Astrocyte (in vitro differentiated cells and primary cell): ENCODE data around the gene TMEM52B. TPM values are rescaled to one million over a fixed set of nuclear protein-coding genes. Genes with fewer than 3 reads are reported as not detected.

Experiments used
- DNase-seq: peaks from one replicate; pipeline ENCODE4 v3.0.0-alpha.2; 2010; ENCODE audit warnings: low read depth
- FAIRE-seq: peaks from 2 replicates; lab custom pipeline; 2011; peaks lifted over from hg19 to GRCh38; lab: Jason Lieb, UNC
- H2AFZ ChIP-seq: 2 replicates; pipeline ENCODE4 v1.6.0; 2012; ENCODE audit warnings: low read depth, low read length, inconsistent platforms
- H3K27ac ChIP-seq: 2 replicates; pipeline ENCODE4 v1.5.1; 2011; ENCODE audit warnings: low read depth, low read length, inconsistent platforms
- H3K27me3 ChIP-seq: 2 replicates; pipeline ENCODE4 v1.6.0; 2011; ENCODE audit warnings: low read length, inconsistent platforms; ENCODE audit not compliant: insufficient read depth
- H3K36me3 ChIP-seq: 2 replicates; pipeline ENCODE4 v1.5.1; 2011; ENCODE audit warnings: low read length, inconsistent platforms; ENCODE audit not compliant: insufficient read depth
- H3K4me1 ChIP-seq: 2 replicates; pipeline ENCODE4 v1.5.1; 2011; ENCODE audit warnings: low read length, inconsistent platforms; ENCODE audit not compliant: insufficient read depth
- H3K4me2 ChIP-seq: 2 replicates; pipeline ENCODE4 v1.6.0; 2012; ENCODE audit warnings: low read length, inconsistent platforms
- H3K4me3 ChIP-seq: 2 replicates; pipeline ENCODE4 v1.5.1; 2011; ENCODE audit warnings: low read depth, mild to moderate bottlenecking, low read length, inconsistent platforms; ENCODE audit not compliant: insufficient read depth
- H3K79me2 ChIP-seq: 2 replicates; pipeline ENCODE4 v1.6.0; 2012; ENCODE audit warnings: mild to moderate bottlenecking, low read length, inconsistent platforms; ENCODE audit not compliant: insufficient read depth
- H3K9ac ChIP-seq: 2 replicates; pipeline ENCODE4 v1.6.0; 2012; ENCODE audit warnings: mild to moderate bottlenecking, low read length, inconsistent platforms
- H3K9me3 ChIP-seq: 2 replicates; pipeline ENCODE4 v1.5.1; 2012; ENCODE audit warnings: low read depth, mild to moderate bottlenecking, low read length, inconsistent platforms; ENCODE audit not compliant: insufficient read depth
- H4K20me1 ChIP-seq: 2 replicates; pipeline ENCODE4 v1.6.0; 2012; ENCODE audit warnings: low read length, inconsistent platforms; ENCODE audit not compliant: insufficient read depth
- H3K27ac Mint-ChIP-seq: one replicate; pipeline ENCODE4 v1.8.0; 2021; ENCODE audit warnings: mild to moderate bottlenecking, mixed read lengths; ENCODE audit not compliant: unreplicated experiment
- H3K27me3 Mint-ChIP-seq: one replicate; pipeline ENCODE4 v1.8.0; 2021; ENCODE audit warnings: low read depth, mixed read lengths; ENCODE audit not compliant: unreplicated experiment
- H3K36me3 Mint-ChIP-seq: one replicate; pipeline ENCODE4 v1.8.0; 2021; ENCODE audit warnings: low read depth, mixed read lengths; ENCODE audit not compliant: unreplicated experiment
- H3K4me1 Mint-ChIP-seq: one replicate; pipeline ENCODE4 v1.8.0; 2021; ENCODE audit warnings: low read depth, mixed read lengths; ENCODE audit not compliant: unreplicated experiment
- H3K4me3 Mint-ChIP-seq: one replicate; pipeline ENCODE4 v1.8.0; 2021; ENCODE audit warnings: mild to moderate bottlenecking, moderate library complexity, mixed read lengths; ENCODE audit not compliant: unreplicated experiment
- H3K9me3 Mint-ChIP-seq: one replicate; pipeline ENCODE4 v1.8.0; 2021; ENCODE audit warnings: mild to moderate bottlenecking, mixed read lengths; ENCODE audit not compliant: unreplicated experiment
- EZH2 ChIP-seq: IDR thresholded peaks from 2 replicates; pipeline ENCODE4 v1.6.1; 2012; ENCODE audit warnings: mild to moderate bottlenecking, low read length, inconsistent platforms; ENCODE audit not compliant: insufficient read depth
- total RNA-seq: library from RNA; stranded (reverse); gene quantifications from 2 replicates; pipeline ENCODE4 v1.2.1, GENCODE V29; 2021
- TF ChIP-seq, protein P1 (sequence below): IDR thresholded peaks from 2 replicates; pipeline ENCODE4 v1.5.1; 2011; ENCODE audit warnings: low read depth, mild to moderate bottlenecking, inconsistent platforms, low read length, moderate library complexity; ENCODE audit not compliant: insufficient read depth

TMEM52B gene
- total RNA-seq, 1 donor from 2014 or later: 0.45 TPM

DNA sequence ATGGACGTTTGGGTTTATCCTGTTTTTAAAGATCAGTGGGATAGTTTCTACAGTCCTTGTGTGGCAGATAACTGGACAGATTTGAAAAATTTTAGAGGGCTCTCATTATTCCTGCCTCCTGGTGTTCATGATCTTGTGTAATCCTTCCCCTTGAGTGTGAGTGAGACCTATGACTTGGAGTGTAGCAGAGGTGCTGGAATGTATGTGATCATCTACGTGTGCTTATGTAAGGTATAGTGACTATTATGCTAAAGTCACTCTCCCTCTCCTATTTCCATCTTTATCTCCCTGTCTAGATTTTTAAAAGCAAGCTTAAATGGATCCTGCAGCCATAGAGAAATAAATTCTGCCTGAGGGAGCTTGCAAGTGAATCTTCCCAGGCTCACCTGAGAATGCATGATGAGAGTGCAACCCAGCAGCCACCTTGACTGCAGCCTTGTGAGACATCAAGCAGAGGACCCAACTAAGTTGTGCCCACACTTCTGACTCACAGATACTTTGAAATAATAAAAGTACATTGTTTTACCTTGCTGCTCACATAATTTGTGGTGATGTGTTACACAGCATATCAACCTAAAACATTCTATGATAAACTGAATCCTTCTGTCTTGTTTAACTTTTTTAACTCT lies 3.7 kb upstream of the TMEM52B start:
- H3K36me3 ChIP-seq: no peaks in the 10 kb centered on the region
- H3K27me3 ChIP-seq: peaks cover 2% of the 10 kb centered on the region
- no peaks in the 10 kb centered on the region for H4K20me1 ChIP-seq
- H3K79me2 ChIP-seq: no peaks in the 10 kb centered on the region
- H3K27me3 Mint-ChIP-seq: peaks cover 1% of the 10 kb centered on the region
- FAIRE-seq: no peak
- no peaks in the 10 kb centered on the region for H3K9me3 ChIP-seq
- no peak overlapping the region for H3K4me3 ChIP-seq
- H3K27ac Mint-ChIP-seq: no peak overlapping the region
- peaks cover 8% of the 10 kb centered on the region for H3K4me1 Mint-ChIP-seq
- H3K36me3 Mint-ChIP-seq: no peaks in the 10 kb centered on the region
- H3K4me2 ChIP-seq: no peak overlapping the region
- H2AFZ ChIP-seq: no peak overlapping the region
- H3K9me3 Mint-ChIP-seq: no peaks in the 10 kb centered on the region
- DNase-seq: no peak
- H3K9ac ChIP-seq: no peak overlapping the region
- H3K4me3 Mint-ChIP-seq: no peak overlapping the region
- no peak overlapping the region for H3K27ac ChIP-seq
- TF ChIP-seq, protein P1, sequence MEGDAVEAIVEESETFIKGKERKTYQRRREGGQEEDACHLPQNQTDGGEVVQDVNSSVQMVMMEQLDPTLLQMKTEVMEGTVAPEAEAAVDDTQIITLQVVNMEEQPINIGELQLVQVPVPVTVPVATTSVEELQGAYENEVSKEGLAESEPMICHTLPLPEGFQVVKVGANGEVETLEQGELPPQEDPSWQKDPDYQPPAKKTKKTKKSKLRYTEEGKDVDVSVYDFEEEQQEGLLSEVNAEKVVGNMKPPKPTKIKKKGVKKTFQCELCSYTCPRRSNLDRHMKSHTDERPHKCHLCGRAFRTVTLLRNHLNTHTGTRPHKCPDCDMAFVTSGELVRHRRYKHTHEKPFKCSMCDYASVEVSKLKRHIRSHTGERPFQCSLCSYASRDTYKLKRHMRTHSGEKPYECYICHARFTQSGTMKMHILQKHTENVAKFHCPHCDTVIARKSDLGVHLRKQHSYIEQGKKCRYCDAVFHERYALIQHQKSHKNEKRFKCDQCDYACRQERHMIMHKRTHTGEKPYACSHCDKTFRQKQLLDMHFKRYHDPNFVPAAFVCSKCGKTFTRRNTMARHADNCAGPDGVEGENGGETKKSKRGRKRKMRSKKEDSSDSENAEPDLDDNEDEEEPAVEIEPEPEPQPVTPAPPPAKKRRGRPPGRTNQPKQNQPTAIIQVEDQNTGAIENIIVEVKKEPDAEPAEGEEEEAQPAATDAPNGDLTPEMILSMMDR: no peak
- no peak for TF ChIP-seq EZH2
- no peaks in the 10 kb centered on the region for H3K4me1 ChIP-seq

DNA sequence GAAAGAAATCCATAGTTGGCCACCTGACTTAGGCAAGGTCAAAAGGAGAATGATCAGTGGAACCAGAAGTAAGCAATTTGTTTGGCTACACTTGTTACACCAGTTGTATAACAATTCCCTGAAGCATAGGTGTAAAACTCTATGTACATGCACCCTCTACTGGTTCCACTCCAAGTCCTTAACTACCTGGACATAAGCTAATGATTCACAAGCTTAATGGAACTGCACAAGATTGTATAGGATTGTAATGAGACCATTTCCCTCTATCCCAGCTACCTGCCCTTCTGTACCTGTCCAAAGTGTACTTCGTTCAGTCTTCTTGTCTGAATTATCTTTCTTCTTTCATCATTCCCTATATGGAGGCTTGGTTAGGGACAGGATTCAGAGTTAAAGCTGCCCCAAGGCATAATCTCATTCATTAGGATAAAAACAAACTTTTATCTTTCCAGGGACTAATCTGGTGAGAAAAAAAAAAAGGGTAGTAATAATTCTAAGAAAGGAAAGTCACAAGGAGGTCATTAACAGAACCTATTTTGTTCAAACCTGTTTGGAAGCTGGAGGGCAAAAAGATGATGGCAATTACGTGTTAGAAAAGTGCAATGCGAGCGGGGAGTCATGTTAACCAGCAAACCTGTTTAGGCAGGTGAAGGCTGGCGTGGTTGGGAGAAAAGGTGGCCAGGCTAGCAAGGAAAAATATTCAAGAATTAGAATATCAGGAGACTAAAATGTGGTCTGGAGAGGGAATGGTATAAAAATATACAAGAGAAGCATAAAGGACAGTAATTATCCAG lies 2.8 kb upstream of the TMEM52B start:
- Mint-ChIP-seq H3K4me3 (no peak overlapping the region), H3K9me3 (no peaks in the 10 kb centered on the region), H3K27me3 (peaks cover 1% of the 10 kb centered on the region), H3K4me1 (peaks cover 8% of the 10 kb centered on the region), H3K36me3 (no peaks in the 10 kb centered on the region), H3K27ac (no peak overlapping the region)
- no peaks in the 10 kb centered on the region for H3K79me2 ChIP-seq
- no peaks in the 10 kb centered on the region for H4K20me1 ChIP-seq
- no peak overlapping the region for H3K27ac ChIP-seq
- no peak overlapping the region for H3K9ac ChIP-seq
- H3K4me2 ChIP-seq: no peak overlapping the region
- TF ChIP-seq, protein P1: no peak
- TF ChIP-seq EZH2: no peak
- DNase-seq (no peak), FAIRE-seq (no peak)
- peaks cover 3% of the 10 kb centered on the region for H3K4me1 ChIP-seq
- peaks cover 2% of the 10 kb centered on the region for H3K27me3 ChIP-seq
- no peak overlapping the region for H2AFZ ChIP-seq
- no peak overlapping the region for H3K4me3 ChIP-seq
- no peaks in the 10 kb centered on the region for H3K36me3 ChIP-seq
- no peaks in the 10 kb centered on the region for H3K9me3 ChIP-seq
